Astrocyte (in vitro differentiated cells and primary cell): ENCODE data around the gene FCGR1A.
"Not testable (repeated sequence)": the region's sequence is repeated elsewhere in the genome, so short reads cannot be mapped to it uniquely, and the experiment has no call there.

Experiments
- CTCF ChIP-seq: IDR thresholded peaks from 2 replicates; pipeline ENCODE4 v1.5.1; 2011; ENCODE audit warnings: low read depth, mild to moderate bottlenecking, inconsistent platforms, low read length, moderate library complexity; ENCODE audit not compliant: insufficient read depth
- EZH2 ChIP-seq: IDR thresholded peaks from 2 replicates; pipeline ENCODE4 v1.6.1; 2012; ENCODE audit warnings: mild to moderate bottlenecking, low read length, inconsistent platforms; ENCODE audit not compliant: insufficient read depth

- TF ChIP-seq CTCF, EZH2: not testable (repeated sequence)
These were observed 10.7 kb upstream of the FCGR1A start for GRCh38 chr1:149771653-149772425.
